Small intestine (tissue), 7 donors: ENCODE measurements around the gene PHACTR3. TPM values are rescaled to one million over a fixed set of nuclear protein-coding genes. Genes with fewer than 3 reads are reported as not detected.

ENCODE experiments used
- DNase-seq, 2 donors: peaks; one replicate each; pipeline versions ENCODE4 v3.0.0 to v3.0.0-alpha.2; 2013
- FAIRE-seq: peaks from 2 replicates; lab custom pipeline; 2012; peaks lifted over from hg19 to GRCh38; lab: Jason Lieb, UNC
- H3K27ac ChIP-seq, 3 donors: one replicate each; pipeline ENCODE4 v1.5.1; 2013; ENCODE audit warnings: low read length in 2 of 3, mild to moderate bottlenecking in 2 of 3, control low read depth in 1 of 3, inconsistent platforms in 1 of 3, low read depth in 1 of 3, moderate library complexity in 1 of 3
- H3K27me3 ChIP-seq, 3 donors: one replicate each; pipeline ENCODE4 v1.6.1; 2013; ENCODE audit warnings: low read length in 3 of 3, inconsistent platforms in 1 of 3; ENCODE audit not compliant: control insufficient read depth in 3 of 3, insufficient read depth in 3 of 3
- H3K36me3 ChIP-seq, 3 donors: one replicate each; pipeline ENCODE4 v1.6.1; 2013; ENCODE audit warnings: low read length in 3 of 3, inconsistent platforms in 1 of 3, low read depth in 1 of 3, mild to moderate bottlenecking in 1 of 3, moderate library complexity in 1 of 3; ENCODE audit not compliant: control insufficient read depth in 3 of 3, insufficient read depth in 2 of 3
- H3K4me1 ChIP-seq, 3 donors: one replicate each; pipeline ENCODE4 v1.6.1; 2013; ENCODE audit warnings: low read length in 2 of 3, inconsistent platforms in 1 of 3, low read depth in 1 of 3, mild to moderate bottlenecking in 1 of 3, moderate library complexity in 1 of 3; ENCODE audit not compliant: control insufficient read depth in 3 of 3, insufficient read depth in 2 of 3
- H3K4me3 ChIP-seq, 3 donors: one replicate each; pipeline ENCODE4 v1.5.1; 2013; ENCODE audit warnings: low read length in 3 of 3, control low read depth in 1 of 3, inconsistent platforms in 1 of 3, low read depth in 1 of 3, mild to moderate bottlenecking in 1 of 3, moderate library complexity in 1 of 3
- H3K9me3 ChIP-seq, 2 donors: one replicate each; pipeline ENCODE4 v1.6.1; 2013; ENCODE audit warnings: low read depth in 1 of 2, low read length in 1 of 2; ENCODE audit not compliant: control insufficient read depth in 2 of 2, insufficient read depth in 1 of 2
- WGBS, 3 donors: extraction: QIAGEN DNeasy Blood & Tissue Kit; methylation state at CpG; one replicate each; pipeline ENCODE4 v1.1.7; 2013; 5-methylcytosine and 5-hydroxymethylcytosine counted together
- polyA plus RNA-seq, 4 donors: library from polyadenylated mRNA; stranded (reverse) in 3 of 4; unstranded in 1 of 4; fragments of 200-250 nt in 3 of 4; fragments of 120-200 nt in 1 of 4; gene quantifications; one replicate each; pipeline versions ENCODE4 v1.2.1 to v1.2.3, GENCODE V29; 2013
- donor health status: healthy with polysubstance abuse.
- donor health status: control.
- donor health status: control.
- donor health status: Bipolar disorder and iron deficiency.
- donor health status: healthy.

The PHACTR3 gene
- polyA plus RNA-seq, 4 donors: 1.9 to 7.1 (median 4.9) TPM

DNA sequence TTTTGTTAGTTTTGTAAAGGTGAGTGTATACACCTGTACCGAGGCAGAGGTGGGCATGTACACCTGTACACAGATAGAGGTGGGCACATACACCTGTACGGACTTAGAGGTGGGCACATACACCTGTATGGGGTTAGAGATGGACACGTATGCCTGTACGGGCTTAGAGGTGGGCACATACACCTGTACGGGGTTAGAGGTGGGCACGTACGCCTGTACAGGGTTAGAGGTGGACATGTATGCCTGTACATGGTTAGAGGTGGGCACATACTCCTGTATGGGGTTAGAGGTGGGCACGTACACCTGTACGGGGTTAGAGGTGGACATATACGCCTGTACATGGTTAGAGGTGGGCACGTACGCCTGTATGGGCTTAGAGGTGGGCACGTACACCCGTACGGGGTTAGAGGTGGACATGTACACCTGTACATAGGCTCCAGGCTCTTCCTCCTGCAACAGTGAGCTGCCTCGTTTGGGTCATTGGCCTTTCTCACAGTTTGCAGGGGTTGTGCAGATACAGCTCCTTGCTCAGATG lies 63.7 kb downstream of the PHACTR3 start:
- no peaks in the 10 kb centered on the region for H3K27me3 ChIP-seq
- no peak for FAIRE-seq
- H3K27ac ChIP-seq: no peak overlapping the region
- WGBS, 3 donors: 81 to 89% (median 85%) methylated on average over 16 of the region's 16 CpGs
- no peak overlapping the region for H3K4me3 ChIP-seq
- no peak for DNase-seq
- no peaks in the 10 kb centered on the region for H3K9me3 ChIP-seq
- no peaks in the 10 kb centered on the region for H3K36me3 ChIP-seq
- no peaks in the 10 kb centered on the region for H3K4me1 ChIP-seq

DNA sequence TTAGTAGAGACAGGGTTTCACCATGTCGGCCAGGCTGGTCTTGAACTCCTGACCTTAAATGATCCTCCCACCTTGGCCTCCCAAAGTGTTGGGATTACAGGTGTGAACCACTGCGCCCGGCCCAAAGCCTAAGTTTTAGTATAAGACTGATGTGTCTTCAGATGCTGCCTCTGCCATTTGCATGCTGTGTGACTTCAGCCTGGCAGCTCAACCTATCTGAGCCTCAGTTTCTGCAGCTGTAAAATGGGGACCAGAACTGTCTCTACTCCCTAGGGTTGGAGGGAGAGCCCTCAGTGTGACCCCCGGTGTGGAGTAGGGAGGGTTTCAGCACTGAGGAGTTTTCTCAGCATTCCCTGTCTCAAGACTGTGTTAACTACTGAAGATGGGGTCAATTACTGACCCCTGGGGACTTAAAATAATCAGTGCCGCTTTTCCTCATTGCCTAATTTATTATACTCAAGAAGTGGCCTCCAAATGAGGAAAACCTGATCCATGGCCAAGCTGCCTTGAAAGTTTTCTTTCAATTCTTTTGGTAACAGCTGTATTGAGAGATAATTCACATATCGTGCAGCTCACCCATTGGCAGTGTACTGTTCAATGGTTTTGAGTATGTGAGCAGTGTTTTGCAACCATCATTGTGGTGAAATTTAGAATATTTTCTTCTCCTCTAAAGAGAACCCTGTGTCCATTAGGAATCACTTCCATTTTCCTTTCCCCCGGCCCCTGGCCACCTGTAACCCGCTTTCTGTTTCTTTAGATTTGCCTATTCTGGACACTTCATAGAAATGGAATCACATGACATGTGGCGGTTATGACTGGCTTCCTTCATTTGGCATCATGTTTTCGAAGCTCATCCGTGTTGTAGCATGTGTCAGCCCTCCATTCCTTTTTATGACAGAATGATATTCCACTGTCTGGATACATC lies 64.8 kb downstream of the PHACTR3 start:
- FAIRE-seq (no peak), DNase-seq (no peak)
- Histone ChIP-seq H3K27ac (no peak overlapping the region), H3K27me3 (no peaks in the 10 kb centered on the region), H3K36me3 (no peaks in the 10 kb centered on the region), H3K4me3 (no peak overlapping the region), H3K4me1 (no peaks in the 10 kb centered on the region), H3K9me3 (no peaks in the 10 kb centered on the region)
- WGBS, 3 donors: 83 to 86% (median 85%) methylated on average over 11 of the region's 11 CpGs

GRCh38 chr20:59670786-59671492 lies 66.6 kb downstream of the PHACTR3 start:
- Histone ChIP-seq H3K4me1 (no peaks in the 10 kb centered on the region), H3K4me3 (no peak overlapping the region), H3K9me3 (no peaks in the 10 kb centered on the region), H3K27ac (no peak overlapping the region), H3K36me3 (no peaks in the 10 kb centered on the region), H3K27me3 (no peaks in the 10 kb centered on the region)
- WGBS, 3 donors: 63 to 68% (median 64%) methylated on average over 9 of the region's 9 CpGs
- FAIRE-seq (no peak), DNase-seq (no peak)

DNA sequence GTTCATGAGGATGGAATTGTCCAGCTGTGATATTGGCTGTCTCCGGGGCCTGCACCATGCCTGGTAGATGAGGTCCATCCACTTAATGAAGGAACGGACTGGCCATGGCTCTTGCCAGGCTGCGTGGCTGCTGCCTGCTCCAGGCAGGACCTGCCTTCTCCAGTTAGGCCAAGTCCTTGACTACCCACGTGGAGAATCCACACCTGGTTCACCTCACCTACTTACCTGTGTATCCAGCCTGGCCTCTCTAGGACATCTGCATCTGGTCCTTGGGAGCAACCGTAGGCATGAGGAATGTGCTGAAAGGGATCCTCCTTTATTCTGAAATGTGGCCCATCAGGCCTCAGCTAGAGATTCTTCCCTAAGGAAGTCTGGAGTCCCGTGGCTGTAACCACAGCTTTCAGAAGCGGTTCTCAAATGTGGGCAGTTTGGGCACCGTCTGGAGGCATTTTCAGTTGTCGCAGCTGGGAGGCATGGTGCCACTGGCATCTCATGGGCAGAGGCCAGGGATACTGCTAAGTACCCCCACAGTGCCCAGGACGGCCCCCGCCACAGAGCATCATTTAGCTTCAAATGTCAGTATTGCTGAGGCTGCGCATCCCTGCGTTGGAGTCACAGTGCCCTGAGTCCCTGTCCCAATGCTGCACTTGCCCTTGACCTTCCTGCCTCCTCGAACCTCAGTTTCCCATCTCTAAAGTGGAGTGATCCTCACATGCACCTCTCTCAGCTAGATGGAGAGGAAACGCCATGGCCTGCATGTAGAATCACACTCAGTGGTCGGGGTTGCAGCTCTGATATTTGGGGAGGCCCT lies 67.5 kb downstream of the PHACTR3 start:
- WGBS, 3 donors: 81 to 84% (median 83%) methylated on average over 16 of the region's 16 CpGs
- FAIRE-seq (no peak), DNase-seq (no peak)

DNA sequence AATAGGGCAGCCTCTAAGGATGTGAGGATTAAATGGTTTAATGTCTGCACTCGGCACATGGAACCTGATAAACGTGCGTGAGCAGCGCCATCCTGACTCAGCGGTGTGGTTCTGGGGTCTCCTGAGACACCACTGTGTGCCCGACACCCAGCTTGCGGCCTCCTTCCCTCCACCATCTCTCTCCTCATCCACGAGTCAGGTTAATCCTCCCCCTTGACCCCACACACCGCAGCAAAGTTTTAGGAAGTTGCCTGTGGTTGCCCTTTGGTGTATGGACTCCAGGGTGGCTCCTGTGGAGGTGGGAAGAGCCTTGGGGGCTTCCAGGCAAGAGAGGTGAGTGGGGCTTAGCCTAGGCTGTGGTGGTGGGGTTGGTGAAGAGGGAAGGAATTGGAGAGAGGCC lies 68.2 kb downstream of the PHACTR3 start:
- Histone ChIP-seq H3K36me3 (no peaks in the 10 kb centered on the region), H3K4me1 (no peaks in the 10 kb centered on the region), H3K9me3 (no peaks in the 10 kb centered on the region), H3K27ac (no peak overlapping the region), H3K4me3 (no peak overlapping the region), H3K27me3 (no peaks in the 10 kb centered on the region)
- no peak for FAIRE-seq
- DNase-seq: no peak
- 68 to 79% (median 78%) methylated on average over 9 of the region's 9 CpGs for WGBS, 3 donors

More for the DNA sequence above, 67.5 kb downstream of the PHACTR3 start:
- H3K36me3 ChIP-seq: no peaks in the 10 kb centered on the region
- no peak overlapping the region for H3K27ac ChIP-seq
- no peaks in the 10 kb centered on the region for H3K4me1 ChIP-seq
- H3K27me3 ChIP-seq: no peaks in the 10 kb centered on the region
- H3K4me3 ChIP-seq: no peak overlapping the region
- no peaks in the 10 kb centered on the region for H3K9me3 ChIP-seq

DNA sequence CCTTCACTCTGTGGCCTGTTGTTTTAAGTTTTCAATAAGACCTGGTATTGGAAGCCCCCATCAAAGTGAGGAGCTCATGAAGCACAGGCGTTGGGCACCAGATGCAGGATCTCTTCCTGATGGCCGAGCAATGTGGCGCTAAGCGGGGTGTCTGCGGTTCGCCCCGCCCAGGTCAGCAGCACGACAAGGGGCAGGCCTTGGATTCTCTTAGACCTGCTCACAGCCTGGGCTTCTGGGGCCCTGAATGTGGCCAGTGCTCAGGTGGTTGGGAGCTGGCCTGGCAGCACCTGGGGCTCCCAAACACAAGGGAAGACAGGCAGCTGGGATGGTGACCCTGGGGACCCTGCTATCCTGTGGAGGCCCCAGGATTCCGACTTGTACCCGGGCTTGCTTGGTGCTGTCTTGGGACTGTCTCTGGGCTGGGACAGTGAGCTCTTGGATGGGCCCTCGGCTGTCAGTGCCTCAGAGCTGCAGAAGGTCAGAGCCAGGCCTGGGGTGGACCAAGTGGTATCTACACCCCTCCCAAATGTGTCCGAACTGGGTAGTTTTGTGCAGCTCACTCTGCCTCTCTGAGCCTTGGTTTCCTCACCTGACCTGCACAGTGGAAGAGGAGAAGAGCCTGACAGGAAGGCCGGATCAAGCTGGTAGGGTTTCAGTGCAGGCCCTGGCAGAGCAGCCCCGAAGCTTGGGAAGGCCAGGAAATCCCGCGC lies 69.1 kb downstream of the PHACTR3 start:
- Histone ChIP-seq H3K4me1 (no peaks in the 10 kb centered on the region), H3K4me3 (no peak overlapping the region), H3K27ac (no peak overlapping the region), H3K36me3 (no peaks in the 10 kb centered on the region), H3K27me3 (peaks cover 0 to 2% (median 0%) of the 10 kb centered on the region in 3 donors), H3K9me3 (no peaks in the 10 kb centered on the region)
- WGBS, 3 donors: 80 to 87% (median 86%) methylated on average over 16 of the region's 16 CpGs
- FAIRE-seq (no peak), DNase-seq (no peak)

DNA sequence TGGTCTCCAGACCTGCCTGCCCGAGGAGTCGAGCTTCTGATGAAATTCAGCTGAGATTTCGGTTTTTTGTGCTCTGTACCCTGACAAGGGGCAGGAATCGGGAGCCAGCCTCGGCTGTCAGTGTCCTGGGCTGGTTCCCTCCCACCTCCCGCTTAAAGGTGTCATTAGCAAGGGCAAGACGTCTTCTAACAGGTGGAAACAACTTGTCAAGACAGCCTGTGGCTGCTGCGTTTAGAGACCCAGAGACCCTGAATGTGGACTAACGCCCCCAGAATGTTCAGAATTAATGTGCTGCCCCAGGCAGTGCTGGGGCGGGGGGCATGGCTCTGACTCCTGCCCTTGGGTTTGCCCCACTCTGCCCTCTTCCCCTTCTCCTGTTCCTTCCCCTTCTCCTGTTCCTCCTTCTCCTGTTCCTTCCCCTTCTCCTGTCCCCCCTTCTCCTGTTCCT lies 69.7 kb downstream of the PHACTR3 start:
- peaks cover 0 to 2% (median 0%) of the 10 kb centered on the region in 3 donors for H3K27me3 ChIP-seq
- no peaks in the 10 kb centered on the region for H3K9me3 ChIP-seq
- DNase-seq: no peak
- no peak for FAIRE-seq
- H3K4me3 ChIP-seq: no peak overlapping the region
- no peaks in the 10 kb centered on the region for H3K4me1 ChIP-seq
- 63 to 66% (median 66%) methylated on average over 9 to 10 of the region's 10 CpGs for WGBS, 3 donors
- no peak overlapping the region for H3K27ac ChIP-seq
- no peaks in the 10 kb centered on the region for H3K36me3 ChIP-seq
